Duodenal mucosa (tissue), 2 donors: ENCODE measurements around the gene HOXD11.

Experiments
- H3K27ac ChIP-seq: one replicate; pipeline ENCODE4 v1.7.0; 2013; ENCODE audit warnings: low read depth, low read length
- H3K27me3 ChIP-seq, 2 donors: one replicate each; pipeline ENCODE4 v1.7.0; 2013; ENCODE audit warnings: low read length in 2 of 2, control low read depth in 1 of 2; ENCODE audit not compliant: insufficient read depth in 2 of 2, control insufficient read depth in 1 of 2
- H3K36me3 ChIP-seq, 2 donors: one replicate each; pipeline ENCODE4 v1.7.0; 2013; ENCODE audit warnings: low read length in 2 of 2, control low read depth in 1 of 2; ENCODE audit not compliant: insufficient read depth in 2 of 2, control insufficient read depth in 1 of 2
- H3K4me1 ChIP-seq, 2 donors: one replicate each; pipeline ENCODE4 v1.7.0; 2013; ENCODE audit warnings: low read length in 2 of 2, control low read depth in 1 of 2; ENCODE audit not compliant: insufficient read depth in 2 of 2, control insufficient read depth in 1 of 2
- H3K4me3 ChIP-seq, 2 donors: one replicate each; pipeline ENCODE4 v1.7.0; 2013; ENCODE audit warnings: low read length in 2 of 2, low read depth in 1 of 2
- H3K9ac ChIP-seq, 2 donors: one replicate each; pipeline ENCODE4 v1.7.0; 2013; ENCODE audit warnings: low read length in 2 of 2, low read depth in 1 of 2
- H3K9me3 ChIP-seq, 2 donors: one replicate each; pipeline ENCODE4 v1.7.0; 2013; ENCODE audit warnings: low read length in 2 of 2, control low read depth in 1 of 2; ENCODE audit not compliant: control insufficient read depth in 1 of 2

The HOXD11 gene

DNA sequence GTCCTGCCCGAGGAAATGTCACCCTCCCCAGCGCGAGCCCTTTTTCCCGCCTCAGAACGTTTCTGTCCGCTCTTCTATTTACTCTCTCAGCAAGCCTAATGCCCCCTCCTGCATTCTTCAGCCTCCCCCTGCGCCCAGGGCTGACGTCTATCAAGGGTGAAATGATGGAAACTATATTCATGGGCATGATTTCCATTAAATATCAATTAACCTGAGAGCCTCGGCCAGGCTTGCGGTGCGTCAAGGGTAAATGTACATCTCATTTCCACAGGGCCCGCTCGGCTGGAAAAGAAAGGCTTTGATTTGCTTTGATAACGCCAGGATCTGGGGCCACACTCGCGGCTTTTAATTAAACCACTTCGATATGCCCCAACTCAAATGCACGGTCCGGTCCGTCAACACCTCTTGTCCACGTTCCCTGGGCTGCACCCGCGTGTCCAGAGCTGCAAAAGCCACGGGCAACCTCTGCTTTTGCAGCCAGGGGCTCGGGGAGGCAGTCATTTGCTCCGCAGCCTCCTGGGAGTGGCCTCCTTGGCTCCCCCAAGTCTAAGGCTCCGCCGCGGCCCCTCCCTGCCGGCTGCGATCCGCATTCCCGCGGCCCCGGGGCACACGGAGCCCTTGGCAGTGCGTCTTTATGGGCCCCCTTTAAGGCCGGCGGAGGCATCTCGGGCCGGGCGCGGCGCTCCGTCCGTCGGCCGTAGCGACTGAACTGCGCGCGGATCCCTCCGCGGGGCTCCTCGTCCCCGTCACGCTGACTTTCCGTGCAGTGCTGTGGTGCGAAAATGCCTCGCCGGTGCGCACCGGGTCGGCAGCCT lies 22.1 kb downstream of the HOXD11 start, which contains the start of gene HOXD8:
HOXD8 (plus strand) TSS at position 724 of the 815 bp plus-strand sequence. CDS start 662 bp downstream, outside the sequence.
- Histone ChIP-seq H3K9me3 (no peaks in the 10 kb centered on the region), H3K4me3 (peak within 1 kb of the TSS; percentile 11 to 28), H3K36me3 (no peaks in the 10 kb centered on the region), H3K27me3 (peaks cover 81 to 88% of the 10 kb centered on the region in 2 donors), H3K27ac (peak within 1 kb of the TSS; percentile 67), H3K4me1 (no peaks in the 10 kb centered on the region), H3K9ac (no peak within 1 kb of the TSS)

GRCh38 chr2:176129813-176130146 lies 22.7 kb downstream of the HOXD11 start:
- H3K9me3 ChIP-seq: no peaks in the 10 kb centered on the region
- H3K27ac ChIP-seq: peak overlapping the region; percentile 67
- H3K27me3 ChIP-seq: peaks cover 79 to 88% of the 10 kb centered on the region in 2 donors
- no peak overlapping the region for H3K4me3 ChIP-seq
- H3K36me3 ChIP-seq: no peaks in the 10 kb centered on the region
- no peak overlapping the region for H3K9ac ChIP-seq
- H3K4me1 ChIP-seq: no peaks in the 10 kb centered on the region

- Histone ChIP-seq H3K36me3 (no peaks in the 10 kb centered on the region), H3K9ac (no peak overlapping the region), H3K27ac (no peak overlapping the region), H3K4me1 (no peaks in the 10 kb centered on the region), H3K27me3 (peaks cover 79 to 88% of the 10 kb centered on the region in 2 donors), H3K9me3 (no peaks in the 10 kb centered on the region), H3K4me3 (no peak overlapping the region)
Measured at GRCh38 chr2:176130147-176130956, 23.3 kb downstream of the HOXD11 start.

DNA sequence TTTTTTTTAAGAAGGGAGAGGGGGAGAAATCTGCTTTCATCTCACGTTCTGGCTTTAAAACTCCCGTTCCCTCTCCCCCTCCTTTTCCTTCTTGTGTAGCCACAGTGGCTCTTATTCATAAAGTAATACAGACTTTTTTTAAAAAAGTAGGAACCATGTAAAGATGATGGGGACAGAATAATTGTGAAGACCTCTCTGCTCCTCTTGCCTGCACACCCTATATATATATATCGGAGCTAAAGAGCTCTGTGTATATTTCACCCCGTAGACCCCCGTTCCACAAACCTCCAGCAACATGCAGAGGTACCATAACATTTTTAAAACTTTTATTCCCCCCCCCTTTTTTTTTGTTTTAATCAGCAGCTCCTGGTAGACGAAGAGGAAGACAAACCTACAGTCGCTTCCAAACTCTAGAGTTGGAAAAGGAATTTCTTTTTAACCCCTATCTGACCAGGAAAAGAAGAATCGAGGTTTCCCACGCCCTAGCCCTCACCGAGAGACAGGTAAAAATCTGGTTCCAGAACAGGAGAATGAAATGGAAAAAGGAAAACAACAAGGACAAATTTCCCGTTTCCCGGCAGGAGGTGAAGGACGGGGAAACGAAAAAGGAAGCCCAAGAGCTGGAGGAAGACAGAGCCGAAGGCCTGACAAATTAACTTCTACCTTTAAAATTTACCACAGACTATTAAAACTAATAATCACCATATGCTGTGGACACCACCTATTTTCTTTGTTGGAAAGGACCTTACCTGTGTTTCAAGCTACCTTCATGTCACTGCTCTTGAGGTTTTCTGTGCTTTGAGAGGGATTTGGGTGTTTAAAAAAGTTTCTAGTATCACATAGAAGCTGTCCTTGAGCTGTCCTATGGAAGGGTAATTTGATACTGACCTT lies 24.1 kb downstream of the HOXD11 start:
- Histone ChIP-seq H3K4me3 (no peak overlapping the region), H3K9me3 (no peaks in the 10 kb centered on the region), H3K27ac (no peak overlapping the region), H3K9ac (no peak overlapping the region), H3K27me3 (peaks cover 79 to 88% of the 10 kb centered on the region in 2 donors), H3K4me1 (peaks cover 0 to 5% of the 10 kb centered on the region in 2 donors), H3K36me3 (no peaks in the 10 kb centered on the region)

DNA sequence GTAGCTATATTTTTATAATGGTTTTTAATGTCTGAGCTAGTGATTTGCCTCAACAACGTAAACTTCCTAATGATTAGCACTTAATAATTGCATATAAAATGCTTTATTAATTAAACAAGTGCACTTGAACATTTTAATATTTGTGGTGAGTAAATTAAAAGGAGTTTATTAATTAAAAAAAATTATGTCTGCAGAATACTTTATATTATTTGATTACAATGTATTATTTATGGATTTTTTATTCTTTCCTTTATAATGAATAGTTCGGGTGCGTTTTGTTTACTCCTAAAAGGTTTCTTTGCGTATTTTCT lies 24.7 kb downstream of the HOXD11 start:
- Histone ChIP-seq H3K4me3 (no peak overlapping the region), H3K27ac (no peak overlapping the region), H3K36me3 (no peaks in the 10 kb centered on the region), H3K4me1 (peaks cover 0 to 6% of the 10 kb centered on the region in 2 donors), H3K9ac (no peak overlapping the region), H3K9me3 (no peaks in the 10 kb centered on the region), H3K27me3 (peaks cover 80 to 89% of the 10 kb centered on the region in 2 donors)

- Histone ChIP-seq H3K4me1 (peaks cover 0 to 9% of the 10 kb centered on the region in 2 donors), H3K9me3 (no peaks in the 10 kb centered on the region), H3K27me3 (peaks cover 82 to 90% of the 10 kb centered on the region in 2 donors), H3K27ac (no peak overlapping the region), H3K36me3 (no peaks in the 10 kb centered on the region), H3K9ac (no peak overlapping the region), H3K4me3 (peak overlapping the region; percentile 23 to 57)
Measured at GRCh38 chr2:176132205-176133171, 25.4 kb downstream of the HOXD11 start.

GRCh38 chr2:176133389-176133788 lies 26.3 kb downstream of the HOXD11 start:
- Histone ChIP-seq H3K4me3 (no peak overlapping the region), H3K9ac (no peak overlapping the region), H3K9me3 (no peaks in the 10 kb centered on the region), H3K27me3 (peaks cover 82 to 89% of the 10 kb centered on the region in 2 donors), H3K4me1 (peaks cover 0 to 9% of the 10 kb centered on the region in 2 donors), H3K27ac (no peak overlapping the region), H3K36me3 (no peaks in the 10 kb centered on the region)

GRCh38 chr2:176134035-176134434 lies 27.0 kb downstream of the HOXD11 start:
- H3K27me3 ChIP-seq: peaks cover 82 to 89% of the 10 kb centered on the region in 2 donors
- no peak overlapping the region for H3K9ac ChIP-seq
- no peaks in the 10 kb centered on the region for H3K9me3 ChIP-seq
- no peak overlapping the region for H3K27ac ChIP-seq
- H3K4me1 ChIP-seq: peaks cover 0 to 9% of the 10 kb centered on the region in 2 donors
- H3K4me3 ChIP-seq: no peak overlapping the region
- H3K36me3 ChIP-seq: no peaks in the 10 kb centered on the region

DNA sequence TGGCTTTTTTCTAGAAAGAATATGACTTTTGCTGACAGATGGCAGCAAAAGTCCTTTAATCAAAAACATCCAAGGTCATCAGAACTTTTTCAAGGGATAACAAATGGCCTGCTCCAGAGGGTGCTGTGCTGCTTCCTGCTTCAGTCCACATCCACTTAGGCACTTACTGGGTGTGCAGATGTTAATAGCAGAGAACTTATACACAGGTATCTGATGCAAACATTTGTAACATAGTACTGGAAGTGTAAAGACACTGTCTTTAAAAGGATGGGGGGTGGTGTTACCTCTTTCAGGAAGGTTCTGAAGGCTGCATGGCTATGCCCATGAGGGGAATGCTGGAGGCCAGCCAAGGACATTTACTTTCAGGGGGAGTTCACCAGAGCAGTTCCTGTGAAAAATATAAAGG lies 28.0 kb downstream of the HOXD11 start:
- no peaks in the 10 kb centered on the region for H3K36me3 ChIP-seq
- H3K9me3 ChIP-seq: no peaks in the 10 kb centered on the region
- H3K4me3 ChIP-seq: no peak overlapping the region
- peaks cover 0 to 9% of the 10 kb centered on the region in 2 donors for H3K4me1 ChIP-seq
- H3K9ac ChIP-seq: no peak overlapping the region
- no peak overlapping the region for H3K27ac ChIP-seq
- peaks cover 86 to 92% of the 10 kb centered on the region in 2 donors for H3K27me3 ChIP-seq
